ENCODE results near the gene AOX1.

- TF ChIP-seq CTCF (IDR thresholded peaks at IDR 0.05; ENCODE audit: low read depth, low read length, poor library complexity, severe bottlenecking): no peak
- TF ChIP-seq EZH2phosphoT487 (IDR thresholded peaks at IDR 0.05; ENCODE audit: borderline replicate concordance, low read length): no peak
Observed at GRCh38 chr2:200699310-200699709, 113.5 kb downstream of the AOX1 start.
